ENCODE measurements around the gene KIAA1210.
"Not testable (repeated sequence)": the region's sequence is repeated elsewhere in the genome, so short reads cannot be mapped to it uniquely, and the experiment has no call there.

Gene KIAA1210

DNA sequence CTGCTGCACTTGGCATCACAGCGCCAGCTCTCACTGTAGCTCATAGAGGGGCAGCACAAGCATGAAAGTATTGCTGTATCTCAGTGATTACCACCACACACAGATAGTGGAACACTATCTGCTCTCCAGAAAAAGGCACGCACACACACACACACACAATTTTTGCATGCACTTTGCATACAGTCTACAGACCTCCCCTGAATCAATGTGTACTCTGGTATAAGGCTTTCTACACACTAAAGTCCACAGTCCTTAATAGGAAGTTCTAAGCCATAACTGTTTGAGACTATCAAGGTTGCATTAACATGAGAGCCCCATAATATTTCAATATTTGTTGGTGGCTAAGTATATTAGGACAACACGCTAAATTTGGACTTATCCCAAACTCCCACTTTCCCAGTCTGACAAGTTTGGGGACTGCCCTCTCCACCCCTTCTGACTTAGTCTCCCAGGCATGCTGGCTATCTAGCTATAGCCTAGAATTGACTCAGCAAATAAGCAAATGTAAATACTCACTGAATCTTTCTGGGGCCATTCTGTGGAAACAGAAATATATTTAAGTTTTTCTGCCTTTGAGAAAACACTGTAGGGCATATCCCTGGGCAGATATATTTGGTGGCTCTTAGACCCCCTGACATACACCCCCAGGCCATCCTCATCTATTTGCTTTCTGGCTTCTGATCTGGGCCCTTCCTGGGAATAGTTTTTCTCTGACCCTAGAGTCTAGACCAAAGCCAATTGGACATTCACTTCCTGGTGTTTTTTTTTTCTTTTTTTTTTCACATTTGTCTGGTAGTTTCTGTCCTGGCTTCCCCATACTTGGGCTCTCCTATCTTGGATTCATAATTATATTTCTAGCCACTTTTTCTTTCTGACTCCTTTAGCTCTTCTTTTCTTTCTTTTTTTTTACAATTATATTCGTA, 91.2 kb downstream of the KIAA1210 start:
- DNase-seq (ENCODE audit: low read depth), result no peak

- DNase-seq (ENCODE audit: low read depth), result no peak
Measured at GRCh38 chrX:119030990-119031389, 96.6 kb downstream of the KIAA1210 start.

DNA sequence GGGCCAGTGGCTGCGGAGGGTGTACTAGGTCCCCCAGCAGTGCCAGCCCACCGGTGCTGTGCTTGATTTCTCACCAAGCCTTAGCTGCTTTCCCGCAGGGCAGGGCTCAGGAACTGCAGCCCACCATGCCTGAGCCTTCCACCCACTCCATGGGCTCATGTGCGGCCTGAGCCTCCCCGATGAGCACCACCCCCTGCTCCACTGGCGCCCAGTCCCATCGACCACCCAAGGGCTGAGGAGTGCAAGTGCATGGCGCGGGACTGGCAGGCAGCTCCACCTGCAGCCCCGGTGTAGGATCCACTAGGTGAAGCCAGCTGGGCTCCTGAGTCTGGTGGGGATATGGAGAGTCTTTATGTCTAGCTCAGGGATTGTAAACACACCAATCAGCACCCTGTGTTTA, 98.0 kb downstream of the KIAA1210 start:
- DNase-seq (ENCODE audit: low read depth), result not testable (repeated sequence)

GRCh38 chrX:119028733-119029330, 98.8 kb downstream of the KIAA1210 start:
- DNase-seq (ENCODE audit: low read depth), result no peak
